HCT116 (cell line): ENCODE data around the gene CCP110. TPM values are rescaled to one million over a fixed set of nuclear protein-coding genes. Genes with fewer than 3 reads are reported as not detected.
A peak's percentile ranks its signal among the peaks of the same experiment; 100 is the strongest.

Source experiments
- ATAC-seq: fragments of 200-7000 bp; cut with Tn5 transposase; 2 replicates; pipeline ENCODE4 v1.9.1; 2020; ENCODE audit warnings: mild to moderate bottlenecking, moderate library complexity
- BruUV-seq: library from RNA; stranded (reverse); fragments of 400-500 nt; replicated peaks from 2 replicates; lab custom pipeline; 2021; lab: Mats Ljungman, UMichigan
- CTCF ChIA-PET: fragments of 300-600 bp; sonication (Branson Sonifier 250); formaldehyde crosslinking; loops from one replicate; lab custom pipeline; 2021; ENCODE audit warnings: antibody characterized with exemption; lab: Charles Lee
- POLR2A ChIA-PET: fragments of 300-600, 350-600 bp; sonication (Branson Sonifier 250); formaldehyde crosslinking; loops from one replicate; lab custom pipeline; 2021; ENCODE audit warnings: antibody characterized with exemption; lab: Charles Lee
- RAD21 ChIA-PET, 2 experiments: fragments of 300-600 bp; sonication (Branson Sonifier 250); formaldehyde crosslinking; loops; one replicate each; lab custom pipeline; 2023; ENCODE audit warnings: low total read pairs in 2 of 2; ENCODE audit not compliant: uncharacterized antibody in 2 of 2, unreplicated experiment in 2 of 2, low non-redundant PET in 1 of 2; lab: Charles Lee
- DNase-seq: peaks from one replicate; pipeline ENCODE4 v3.0.0-alpha.2; 2010; ENCODE audit warnings: low read depth, low spot score
- H2AFZ ChIP-seq: fragments of 200-600 bp; shearing (Covaris generic), sonication (generic); 2 replicates; pipeline ENCODE4 v1.6.1; 2017; ENCODE audit warnings: low read depth, mixed run types, mixed read lengths, antibody characterized with exemption, low read length; ENCODE audit not compliant: poor library complexity, severe bottlenecking
- H3K27ac ChIP-seq: 2 replicates; pipeline ENCODE4 v1.5.1; 2012; ENCODE audit warnings: low read depth, low read length
- H3K27me3 ChIP-seq: fragments of 200-600 bp; sonication (generic); 2 replicates; pipeline ENCODE4 v1.6.1; 2016; ENCODE audit warnings: mixed run types, low read length, mixed read lengths; ENCODE audit not compliant: insufficient read depth
- H3K36me3 ChIP-seq, 2 experiments: fragments of 200-500 bp in 1 of 2; fragments of 200-600 bp in 1 of 2; sonication (Bioruptor generic) in 1 of 2; sonication (generic) in 1 of 2; 2 replicates each; pipeline versions ENCODE4 v1.5.1 to v1.6.1; 2014 to 2016; ENCODE audit warnings: low read length in 2 of 2, inconsistent platforms in 1 of 2, mixed read lengths in 1 of 2, mixed run types in 1 of 2; ENCODE audit not compliant: insufficient read depth in 2 of 2, control insufficient read depth in 1 of 2
- H3K4me1 ChIP-seq, 2 experiments: fragments of 200-600 bp in 1 of 2; sonication (generic) in 1 of 2; 2 replicates each; pipeline versions ENCODE4 v1.5.1 to v1.6.1; 2012 to 2017; ENCODE audit warnings: low read length in 2 of 2, inconsistent platforms in 1 of 2, mild to moderate bottlenecking in 1 of 2, mixed read lengths in 1 of 2, mixed run types in 1 of 2, moderate library complexity in 1 of 2; ENCODE audit not compliant: insufficient read depth in 2 of 2, control insufficient read depth in 1 of 2
- H3K4me2 ChIP-seq: fragments of 200-600 bp; sonication (generic); 2 replicates; pipeline ENCODE4 v1.6.1; 2017; ENCODE audit warnings: mixed run types, low read length, mixed read lengths
- H3K4me3 ChIP-seq, 2 experiments: fragments of 200-600 bp in 1 of 2; sonication (generic) in 1 of 2; replicated peaks in 1 of 2; 2 replicates each; pipeline ENCODE4 v1.5.1; 2011 to 2016; ENCODE audit warnings: low read length in 2 of 2, control low read depth in 1 of 2, low read depth in 1 of 2, mild to moderate bottlenecking in 1 of 2, mixed read lengths in 1 of 2, mixed run types in 1 of 2
- H3K79me2 ChIP-seq: fragments of 200-600 bp; sonication (generic); 2 replicates; pipeline ENCODE4 v1.6.1; 2017; ENCODE audit warnings: mild to moderate bottlenecking, mixed run types, low read length, moderate library complexity, mixed read lengths; ENCODE audit not compliant: insufficient read depth
- H3K9ac ChIP-seq: fragments of 200-600 bp; sonication (generic); 2 replicates; pipeline ENCODE4 v1.6.1; 2016; ENCODE audit warnings: low read length, mixed read lengths
- H3K9me2 ChIP-seq: fragments of 200-600 bp; sonication (generic), shearing (Covaris generic); 2 replicates; pipeline ENCODE4 v1.6.1; 2017; ENCODE audit warnings: mixed run types, mild to moderate bottlenecking, moderate library complexity; ENCODE audit not compliant: insufficient read depth
- H3K9me3 ChIP-seq, 2 experiments: fragments of 200-500 bp in 1 of 2; fragments of 200-600 bp in 1 of 2; sonication (Bioruptor generic) in 1 of 2; sonication (generic) in 1 of 2; 2 replicates each; pipeline ENCODE4 v1.6.1; 2014 to 2017; ENCODE audit warnings: low read length in 2 of 2, mixed read lengths in 2 of 2, inconsistent platforms in 1 of 2, low read depth in 1 of 2, mild to moderate bottlenecking in 1 of 2, mixed run types in 1 of 2, moderate library complexity in 1 of 2; ENCODE audit not compliant: control insufficient read depth in 1 of 2, insufficient read depth in 1 of 2
- H4K20me1 ChIP-seq: fragments of 200-600 bp; sonication (generic), shearing (Covaris generic); 2 replicates; pipeline ENCODE4 v1.6.1; 2017; ENCODE audit warnings: mixed run types, mild to moderate bottlenecking, moderate library complexity; ENCODE audit not compliant: insufficient read depth
- ATF3 ChIP-seq: IDR thresholded peaks from 2 replicates; pipeline ENCODE4 v1.6.1; 2012
- CBX3 ChIP-seq: IDR thresholded peaks from 2 replicates; pipeline ENCODE4 v1.6.1; 2012; ENCODE audit warnings: low read depth
- CTCF ChIP-seq, 3 experiments: fragments of 200-600 bp in 1 of 3; sonication (generic) in 1 of 3; IDR thresholded peaks in 2 of 3; conservative IDR thresholded peaks in 1 of 3; 2 replicates each; pipeline ENCODE4 v1.5.1; 2012 to 2017; ENCODE audit warnings: low read depth in 2 of 3, low read length in 2 of 3, antibody characterized with exemption in 1 of 3, borderline replicate concordance in 1 of 3, control low read depth in 1 of 3, mild to moderate bottlenecking in 1 of 3, mixed read lengths in 1 of 3, mixed run types in 1 of 3, moderate library complexity in 1 of 3; ENCODE audit not compliant: insufficient read depth in 1 of 3
- EZH2 ChIP-seq: fragments of 200-600 bp; sonication (generic); IDR thresholded peaks from 2 replicates; pipeline ENCODE4 v1.6.1; 2017; ENCODE audit warnings: antibody characterized with exemption, mixed run types
- EZH2phosphoT487 ChIP-seq: fragments of 200-600 bp; IDR thresholded peaks from 2 replicates; pipeline ENCODE4 v1.6.1; 2018; ENCODE audit warnings: antibody characterized with exemption, borderline replicate concordance
- JUND ChIP-seq: IDR thresholded peaks from 2 replicates; pipeline ENCODE4 v1.6.1; 2012
- POLR2AphosphoS5 ChIP-seq: IDR thresholded peaks from 2 replicates; pipeline ENCODE4 v1.6.1; 2011; ENCODE audit warnings: mild to moderate bottlenecking, low read depth, low read length, moderate library complexity
- RAD21 ChIP-seq: IDR thresholded peaks from 2 replicates; pipeline ENCODE4 v1.6.1; 2012; ENCODE audit warnings: low read depth, mild to moderate bottlenecking
- SIN3A ChIP-seq: IDR thresholded peaks from 2 replicates; pipeline ENCODE4 v1.6.1; 2012; ENCODE audit warnings: low read depth
- SP1 ChIP-seq: IDR thresholded peaks from 2 replicates; pipeline ENCODE4 v1.6.1; 2012; ENCODE audit warnings: low read depth
- YY1 ChIP-seq: IDR thresholded peaks from 2 replicates; pipeline ENCODE4 v1.6.1; 2011; ENCODE audit warnings: low read length, low read depth, moderate library complexity, mild to moderate bottlenecking; ENCODE audit not compliant: insufficient replicate concordance; ENCODE audit errors: extremely low read depth
- intact Hi-C: fragments of 100-400 bp; cut with micrococcal nuclease; formaldehyde crosslinking; loops from 2 replicates; pipeline ENCODE4 v1.10.0; 2022
- total RNA-seq: library from RNA; stranded (reverse); gene quantifications from one replicate; pipeline ENCODE4 v1.2.1, GENCODE V29; 2021; ENCODE audit not compliant: unreplicated experiment

The CCP110 gene
- total RNA-seq, 1 experiment from 2014 or later, result 21.4 TPM

- no peak for TF ChIP-seq SP1
- no peak for TF ChIP-seq EZH2
- TF ChIP-seq CBX3, result no peak
- no peak for TF ChIP-seq JUND
- TF ChIP-seq YY1, result peak; percentile 25
- TF ChIP-seq SIN3A, result no peak
- TF ChIP-seq POLR2AphosphoS5, result no peak
- no peak for TF ChIP-seq ATF3
- no peak for TF ChIP-seq EZH2phosphoT487
Measured at GRCh38 chr16:19555938-19556771, 32.4 kb downstream of the CCP110 start (continued).

- intact Hi-C loops, result loop anchor here (1.0 kb wide), 1 partner anchor 327 kb away; no protein-coding TSS in a partner anchor
- no peak overlapping the region for H2AFZ ChIP-seq
- no peaks in the 10 kb centered on the region for H3K27me3 ChIP-seq
- no peaks in the 10 kb centered on the region for H3K9me3 ChIP-seq
- H3K36me3 ChIP-seq, result no peaks in the 10 kb centered on the region
- H3K79me2 ChIP-seq, result no peaks in the 10 kb centered on the region
- BruUV-seq, result no TSS peak
- H3K9me2 ChIP-seq, result no peaks in the 10 kb centered on the region
- no peak for TF ChIP-seq POLR2AphosphoS5
- TF ChIP-seq RAD21, result peak; percentile 77
- peak; percentile 47 to 82 (median 56); a peak in 4 of 6 replicates for TF ChIP-seq CTCF (IDR thresholded peaks at IDR 0.05 in 2 of 3, conservative IDR thresholded peaks at IDR 0.05 in 1 of 3; ENCODE audit: borderline replicate concordance in 1 of 3, insufficient read depth in 1 of 3, low read depth in 2 of 3, low read length in 2 of 3)
- TF ChIP-seq, all 23 proteins: peak for 2
- no peak overlapping the region for H3K27ac ChIP-seq
- peaks cover 0 to 8% of the 10 kb centered on the region in 2 experiments; a peak in 2 of 4 replicates for H3K4me1 ChIP-seq
- no peak overlapping the region for H3K4me2 ChIP-seq
- H4K20me1 ChIP-seq, result no peaks in the 10 kb centered on the region
- ATAC-seq, result no peak
- ChIA-PET RAD21 (no interaction called here), CTCF (interaction anchor here (0.7 to 1.0 kb wide), 5 partner anchors 10 to 741 kb away, joined by 3 to 4 read pairs (median 4); no protein-coding TSS in a partner anchor), POLR2A (no interaction called here)
- peak; percentile 51 for DNase-seq
- no peak overlapping the region for H3K9ac ChIP-seq
- H3K4me3 ChIP-seq, result no peak overlapping the region
Measured at GRCh38 chr16:19559242-19559910, 35.6 kb downstream of the CCP110 start.
